ENCODE data around the gene TSSK2.
A peak's percentile ranks its signal among the peaks of the same experiment; 100 is the strongest.
"Not testable (repeated sequence)": the region's sequence is repeated elsewhere in the genome, so short reads cannot be mapped to it uniquely, and the experiment has no call there.

Gene TSSK2

DNA sequence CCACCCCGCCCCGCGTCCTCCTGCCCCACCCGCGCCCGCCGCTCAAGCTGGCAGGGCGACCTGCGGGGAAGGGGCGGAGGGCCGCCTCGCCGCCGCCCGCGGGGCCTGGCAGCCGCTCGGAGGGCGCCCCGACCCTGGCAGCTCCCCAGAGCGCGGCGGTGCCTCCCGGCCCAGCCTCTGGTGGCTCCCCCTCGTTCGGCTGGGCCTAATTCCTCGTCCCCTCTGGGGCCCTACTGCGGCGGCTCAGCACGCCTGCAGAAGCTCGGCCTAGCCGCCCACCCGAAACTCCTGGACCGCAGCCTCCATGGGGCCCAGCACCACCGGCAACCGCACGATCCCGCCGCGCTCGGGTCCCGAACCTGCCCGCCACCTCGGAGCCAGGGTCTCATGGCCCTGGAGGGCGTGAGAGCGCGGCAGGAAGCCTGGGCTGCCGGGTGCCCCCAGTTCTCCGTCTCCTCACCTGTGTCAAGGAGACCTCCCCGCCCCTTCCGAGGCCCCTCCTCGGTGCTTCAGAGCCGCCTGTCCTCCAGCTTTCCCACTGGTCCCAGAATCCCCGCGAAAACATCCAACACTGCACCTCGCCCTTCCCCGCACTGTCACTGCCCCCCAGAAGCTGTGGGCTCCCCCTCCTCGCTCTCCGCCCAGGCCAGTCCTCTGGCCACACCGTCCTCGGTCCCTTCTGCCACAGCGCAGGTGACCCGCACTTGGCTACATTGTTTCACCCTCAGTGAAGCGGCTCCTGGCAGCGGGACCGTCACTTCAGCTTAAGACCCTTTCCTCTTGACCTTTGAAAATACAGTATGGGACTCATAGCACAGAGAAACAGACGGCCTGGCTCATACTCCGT, 19.6 kb downstream of the TSSK2 start:
- Mint-ChIP-seq H3K27me3 (peaks cover 23% of the 10 kb centered on the region), H3K27ac (no peak overlapping the region), H3K4me1 (peaks cover 6% of the 10 kb centered on the region), H3K36me3 (peaks cover 3% of the 10 kb centered on the region), H3K4me3 (peak overlapping the region; percentile 71), H3K9me3 (peaks cover 3% of the 10 kb centered on the region)
- DNase-seq (ENCODE audit: low spot score in 2 of 2) (no peak), ATAC-seq (ENCODE audit: low read depth) (no peak)

DNA sequence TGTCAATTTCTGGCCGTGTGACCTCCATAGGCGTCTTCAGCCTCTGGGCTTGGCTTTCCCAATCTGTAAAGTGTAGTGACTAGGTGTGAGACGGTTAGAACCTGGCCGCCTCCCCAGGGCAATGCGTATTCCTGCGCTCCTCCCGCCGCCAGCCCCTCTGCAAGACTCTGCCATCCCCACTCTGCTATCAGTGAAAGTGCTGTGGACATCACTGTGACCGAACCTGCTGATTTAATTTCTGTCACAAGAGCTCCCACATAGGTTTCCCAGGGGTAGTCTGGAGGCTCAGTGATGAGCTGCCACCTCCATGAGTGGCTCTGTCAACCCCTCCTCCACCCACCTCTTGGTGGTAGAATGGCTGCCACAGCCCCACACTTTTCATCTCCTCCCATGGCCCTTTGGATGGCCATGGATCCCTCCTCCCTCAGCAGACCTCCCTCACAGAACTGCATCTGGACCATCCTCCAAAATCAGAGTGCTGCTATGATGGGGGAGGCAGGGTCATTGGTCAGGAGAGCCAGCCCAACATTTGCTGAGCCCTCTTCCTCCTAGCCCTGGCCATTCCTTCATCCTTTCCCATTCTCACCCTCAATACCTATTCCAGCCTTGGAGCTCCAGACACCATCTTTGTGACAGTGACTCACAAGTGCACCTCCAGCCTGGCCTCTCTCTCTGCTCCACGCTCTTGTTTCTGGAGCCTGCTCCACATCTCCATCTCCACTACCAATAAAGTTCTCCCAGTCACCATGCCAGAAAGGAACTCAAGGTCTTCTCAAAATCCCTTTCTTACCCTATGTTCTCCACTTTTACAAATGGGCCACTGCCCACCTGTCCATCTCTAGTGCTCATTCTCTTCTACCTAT, 20.5 kb downstream of the TSSK2 start:
- DNase-seq (ENCODE audit: low spot score in 2 of 2) (no peak), ATAC-seq (ENCODE audit: low read depth) (no peak)
- Mint-ChIP-seq H3K9me3 (peaks cover 3% of the 10 kb centered on the region), H3K4me3 (peak overlapping the region; percentile 71), H3K36me3 (peaks cover 3% of the 10 kb centered on the region), H3K27me3 (peaks cover 23% of the 10 kb centered on the region), H3K27ac (no peak overlapping the region), H3K4me1 (peaks cover 6% of the 10 kb centered on the region)

DNA sequence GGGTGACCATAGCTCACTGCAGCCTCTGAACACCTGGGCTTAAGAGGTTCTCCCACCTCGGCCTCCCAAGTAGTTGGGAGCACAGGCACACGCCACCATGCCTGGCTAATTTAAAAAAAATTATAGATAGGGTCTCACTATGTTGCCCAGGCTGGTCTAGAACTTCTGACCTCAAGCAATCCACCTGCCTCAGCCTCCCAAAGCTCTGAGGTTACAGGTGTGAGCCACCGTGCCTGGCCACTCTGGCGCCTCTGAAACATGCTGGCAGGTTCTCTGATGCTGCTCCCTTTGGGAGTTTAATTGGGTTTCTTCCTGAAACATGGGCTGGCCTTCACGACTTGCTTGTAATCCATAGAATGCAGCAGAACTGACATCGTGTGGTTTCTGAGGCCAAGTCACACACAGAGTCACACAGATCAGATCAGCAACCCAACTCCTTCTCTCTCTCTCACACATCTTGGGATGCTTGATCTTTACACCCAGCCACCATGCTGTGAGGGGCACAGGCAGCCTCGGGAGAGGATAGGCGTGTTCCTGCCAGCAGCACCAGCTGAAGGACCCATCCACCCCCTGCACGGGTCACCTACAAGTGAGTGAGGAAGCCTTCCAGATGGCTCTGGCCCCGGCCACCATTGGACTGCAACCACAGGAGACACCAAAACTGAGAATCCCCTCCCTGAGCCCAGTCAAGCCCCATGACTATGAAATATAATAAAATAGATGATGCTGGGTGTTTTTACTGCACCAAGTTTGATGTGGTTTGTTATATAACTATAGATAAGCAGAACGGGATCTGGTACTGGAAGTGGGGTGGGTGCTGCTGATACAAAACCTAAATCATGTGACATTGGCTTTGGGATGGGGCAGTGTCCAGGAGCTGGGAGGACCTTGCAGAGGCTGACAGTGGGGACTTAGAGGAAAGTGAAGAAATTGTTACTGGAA, 22.1 kb downstream of the TSSK2 start:
- H3K4me3 Mint-ChIP-seq = no peak overlapping the region
- ATAC-seq (ENCODE audit: low read depth) (no peak), DNase-seq (ENCODE audit: low spot score in 2 of 2) (no peak)
- peaks cover 6% of the 10 kb centered on the region for H3K4me1 Mint-ChIP-seq
- H3K36me3 Mint-ChIP-seq = peaks cover 3% of the 10 kb centered on the region
- no peak overlapping the region for H3K27ac Mint-ChIP-seq
- peaks cover 23% of the 10 kb centered on the region for H3K27me3 Mint-ChIP-seq
- peaks cover 3% of the 10 kb centered on the region for H3K9me3 Mint-ChIP-seq

DNA sequence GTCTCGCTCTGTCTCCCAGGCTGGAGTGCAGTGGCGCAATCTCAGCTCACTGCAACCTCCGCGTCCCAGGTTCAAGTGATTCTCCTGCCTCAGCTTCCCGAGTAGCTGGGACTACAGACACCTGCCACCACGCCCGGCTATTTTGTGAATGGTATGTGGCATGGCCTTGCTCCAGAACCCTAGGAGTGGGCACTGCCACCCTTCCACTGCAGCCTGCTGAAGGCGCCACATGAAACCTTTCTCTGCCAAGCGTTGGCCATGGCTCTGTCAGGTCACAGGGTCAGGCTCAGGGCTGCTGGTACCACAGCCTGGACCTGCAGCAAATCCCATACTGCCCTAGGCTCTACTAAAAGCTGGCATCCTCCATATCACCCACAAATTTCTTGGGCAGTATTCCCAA, 25.0 kb downstream of the TSSK2 start:
- DNase-seq (ENCODE audit: low spot score in 2 of 2); H3K4me3 Mint-ChIP-seq; H3K9me3 Mint-ChIP-seq; ATAC-seq (ENCODE audit: low read depth); H3K4me1 Mint-ChIP-seq; H3K27ac Mint-ChIP-seq; H3K36me3 Mint-ChIP-seq: not testable (repeated sequence)
- H3K27me3 Mint-ChIP-seq = peaks cover 19% of the 10 kb centered on the region

DNA sequence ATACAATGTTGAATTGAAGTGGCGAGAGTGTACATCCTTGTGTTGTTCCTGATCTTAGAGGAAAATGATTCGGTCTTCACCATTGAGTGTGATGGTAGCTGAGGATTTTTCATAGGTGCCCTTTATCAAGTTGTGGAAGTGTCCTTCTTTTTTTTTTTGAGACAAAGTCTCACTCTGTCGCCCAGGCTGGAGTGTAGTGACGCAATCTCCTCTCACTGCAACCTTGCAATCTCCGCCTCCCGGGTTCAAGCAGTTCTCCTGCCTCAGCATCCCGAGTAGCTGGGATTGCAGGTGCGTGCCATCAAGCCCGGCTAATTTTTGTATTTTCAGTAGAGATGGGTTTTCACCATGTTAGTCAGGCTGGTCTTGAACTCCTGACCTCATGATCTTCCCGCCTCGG, 27.5 kb downstream of the TSSK2 start:
- H3K27ac Mint-ChIP-seq; DNase-seq (ENCODE audit: low spot score in 2 of 2); H3K9me3 Mint-ChIP-seq; H3K4me1 Mint-ChIP-seq; H3K27me3 Mint-ChIP-seq; H3K36me3 Mint-ChIP-seq; ATAC-seq (ENCODE audit: low read depth); H3K4me3 Mint-ChIP-seq: not testable (repeated sequence)

DNA sequence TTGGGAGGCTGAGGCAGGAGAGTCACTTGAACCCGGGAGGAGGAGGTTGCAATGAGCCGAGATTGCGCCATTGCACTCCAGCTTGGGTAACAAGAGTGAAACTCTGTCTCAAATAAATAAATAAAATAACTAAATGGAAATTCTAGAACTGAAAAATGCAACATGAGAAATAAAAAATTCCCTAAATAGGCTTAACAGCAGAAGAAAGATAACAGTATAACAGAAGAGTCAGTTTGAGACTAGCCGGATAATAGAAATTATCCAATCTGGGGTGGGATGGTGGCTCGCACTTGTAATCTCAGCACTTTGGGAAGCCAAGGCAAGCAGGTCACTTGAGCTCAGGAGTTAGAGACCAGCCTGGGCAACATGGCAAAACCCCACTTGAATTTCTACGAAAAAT, 33.3 kb downstream of the TSSK2 start:
- Mint-ChIP-seq H3K36me3 (no peaks in the 10 kb centered on the region), H3K4me3 (no peak overlapping the region), H3K27me3 (peaks cover 19% of the 10 kb centered on the region), H3K27ac (no peak overlapping the region), H3K4me1 (peaks cover under 1% of the 10 kb centered on the region), H3K9me3 (no peaks in the 10 kb centered on the region)
- no peak for DNase-seq (ENCODE audit: low spot score in 2 of 2)
- no peak for ATAC-seq (ENCODE audit: low read depth)

DNA sequence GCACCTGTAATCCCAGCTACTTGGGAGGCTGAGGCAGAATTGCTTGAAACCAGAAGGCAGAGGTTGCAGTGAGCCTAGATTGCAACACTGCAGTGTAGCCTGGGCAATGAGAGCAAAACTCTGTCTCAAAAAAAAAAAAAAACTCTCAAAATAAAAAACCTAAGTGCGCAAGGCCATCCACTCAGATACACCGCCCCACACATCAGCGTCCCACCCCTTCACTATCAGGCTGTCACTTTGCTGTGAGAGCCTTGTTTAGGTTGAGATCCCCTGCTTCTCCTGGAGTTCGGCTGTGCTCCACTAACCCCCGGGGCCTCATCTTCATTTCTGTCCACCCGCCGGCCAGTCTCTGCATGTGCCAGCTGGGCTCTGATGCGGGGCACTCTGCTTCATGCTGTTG, 35.3 kb downstream of the TSSK2 start:
- H3K27me3 Mint-ChIP-seq = peaks cover 21% of the 10 kb centered on the region
- H3K9me3 Mint-ChIP-seq = no peaks in the 10 kb centered on the region
- no peak for ATAC-seq (ENCODE audit: low read depth)
- no peak for DNase-seq (ENCODE audit: low spot score in 2 of 2)
- no peak overlapping the region for H3K4me3 Mint-ChIP-seq
- H3K36me3 Mint-ChIP-seq = no peaks in the 10 kb centered on the region
- H3K27ac Mint-ChIP-seq = no peak overlapping the region
- H3K4me1 Mint-ChIP-seq = peaks cover 11% of the 10 kb centered on the region

DNA sequence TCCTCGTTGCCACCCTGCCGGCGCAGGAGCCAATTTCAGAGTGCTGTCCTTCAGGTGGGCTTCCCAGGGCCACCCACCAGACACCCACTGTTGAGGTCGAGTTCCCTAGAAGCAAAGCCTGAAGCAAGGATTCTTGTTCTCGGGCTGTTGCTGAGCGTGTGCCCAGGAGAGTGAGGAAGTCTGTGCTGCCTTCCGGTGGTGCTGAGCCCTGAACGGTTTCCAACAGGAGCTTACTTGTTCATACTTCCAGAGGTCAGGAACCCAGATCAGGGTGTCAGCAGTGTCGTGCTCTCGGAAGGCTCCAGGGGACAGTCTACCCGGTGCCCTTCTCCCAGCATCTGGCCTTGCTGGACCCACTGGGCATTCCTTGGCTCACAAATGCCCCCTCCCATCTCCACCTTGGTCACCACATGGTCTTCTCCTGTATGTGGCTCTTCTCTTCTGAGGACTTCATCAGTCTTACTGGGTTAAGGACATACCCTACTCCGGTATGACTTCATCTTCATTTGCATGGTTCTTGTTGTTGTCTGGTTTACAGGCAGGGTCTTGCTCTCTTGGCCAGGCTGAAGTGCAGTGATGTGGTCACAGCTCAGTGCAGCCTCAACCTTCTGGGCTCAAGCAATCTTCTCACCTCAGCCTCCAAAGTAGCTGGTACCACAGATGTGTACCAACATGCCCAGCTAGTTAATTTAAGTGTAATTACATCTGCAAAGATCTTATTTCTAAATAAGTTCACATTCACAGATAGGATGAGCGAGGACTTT, 36.2 kb downstream of the TSSK2 start:
- no peaks in the 10 kb centered on the region for H3K9me3 Mint-ChIP-seq
- no peak overlapping the region for H3K4me3 Mint-ChIP-seq
- no peak for ATAC-seq (ENCODE audit: low read depth)
- H3K27me3 Mint-ChIP-seq = peaks cover 21% of the 10 kb centered on the region
- H3K4me1 Mint-ChIP-seq = peaks cover 14% of the 10 kb centered on the region
- DNase-seq (ENCODE audit: low spot score in 2 of 2) = no peak
- no peaks in the 10 kb centered on the region for H3K36me3 Mint-ChIP-seq
- H3K27ac Mint-ChIP-seq = no peak overlapping the region

DNA sequence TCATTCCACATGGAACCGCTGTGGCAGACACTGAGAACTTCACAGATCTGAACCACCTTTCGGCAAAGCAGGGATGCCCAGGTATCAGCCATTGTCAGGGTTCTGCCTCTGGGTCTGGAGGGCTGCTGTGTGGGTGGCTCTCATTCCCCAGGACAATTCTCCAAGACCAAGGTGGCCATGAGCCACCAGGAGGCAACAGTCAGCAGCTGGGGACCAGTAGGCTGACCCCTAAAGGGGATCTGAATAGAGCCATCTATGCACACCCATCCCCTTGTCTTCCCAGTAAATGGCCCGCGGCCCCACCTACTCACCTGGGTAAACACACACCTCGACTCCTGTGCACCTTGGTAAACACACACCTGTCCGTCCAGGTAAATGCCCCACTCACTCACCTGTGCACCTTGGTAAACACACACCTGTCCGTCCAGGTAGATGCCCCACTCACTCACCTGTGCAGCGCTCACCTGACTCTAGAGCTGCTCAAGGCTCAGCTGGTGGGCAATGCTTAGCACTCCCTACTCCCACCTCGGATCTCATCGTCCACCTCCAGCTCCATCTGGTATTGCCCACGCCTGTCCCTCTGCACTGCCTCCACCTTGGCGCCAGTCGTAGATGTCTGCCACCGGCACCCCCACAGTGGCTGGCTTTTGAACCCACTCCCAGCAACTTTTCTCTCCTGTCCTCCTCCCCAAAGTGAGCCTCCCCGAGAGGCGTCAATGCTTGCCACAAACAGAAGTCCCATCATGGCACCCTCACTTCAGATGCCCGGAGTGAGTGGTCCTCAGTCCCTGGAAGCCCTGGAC, 37.2 kb downstream of the TSSK2 start:
- no peaks in the 10 kb centered on the region for H3K9me3 Mint-ChIP-seq

DNA sequence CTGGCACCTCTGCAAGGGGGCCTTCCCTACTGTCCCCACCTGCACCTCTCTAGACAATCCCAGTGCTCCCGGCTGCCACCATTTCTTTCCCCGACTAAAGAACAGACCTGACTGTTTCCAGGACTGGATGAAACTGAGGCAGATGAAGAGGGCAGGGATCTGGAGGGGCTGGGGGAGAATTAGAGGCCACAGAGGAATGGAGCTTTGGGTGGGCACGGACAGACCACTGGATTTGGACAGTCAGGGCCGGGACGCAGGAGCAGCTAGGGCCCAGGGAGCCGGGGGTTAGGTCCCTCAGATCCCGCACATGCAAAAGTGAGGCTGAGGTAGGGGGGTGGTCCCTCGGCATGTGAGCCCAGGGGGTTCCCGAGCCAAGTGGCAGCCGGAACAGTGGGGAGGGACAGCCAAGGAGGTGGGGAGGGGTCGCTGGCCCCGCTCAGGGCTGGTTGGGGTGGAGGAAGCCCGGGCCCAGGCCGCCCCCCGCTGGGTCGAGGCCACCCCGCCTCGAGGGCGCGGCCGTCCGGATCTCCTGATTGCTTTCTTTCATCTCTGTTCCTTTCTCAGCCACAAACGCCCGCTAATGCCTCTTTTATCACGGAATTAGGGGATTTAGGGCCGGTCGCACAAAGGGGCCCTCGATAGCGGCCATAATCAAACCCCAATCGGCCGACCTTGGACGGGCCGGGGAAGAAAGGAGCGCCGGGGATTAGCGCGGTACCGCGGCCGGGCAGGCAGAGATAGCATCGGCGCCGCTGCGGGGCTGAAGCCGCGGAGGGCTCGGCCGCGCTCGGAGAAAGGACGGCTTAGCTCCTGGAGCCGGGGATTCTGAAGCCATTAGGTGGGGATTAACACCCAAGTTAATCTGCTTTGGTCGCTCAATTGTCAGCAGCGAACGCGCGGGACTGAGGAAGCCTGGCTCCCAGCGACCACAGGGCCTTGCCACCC, 38.2 kb downstream of the TSSK2 start:
- Mint-ChIP-seq H3K27me3 (peaks cover 19% of the 10 kb centered on the region), H3K4me3 (peak overlapping the region; percentile 60), H3K36me3 (no peaks in the 10 kb centered on the region), H3K4me1 (peaks cover 32% of the 10 kb centered on the region), H3K9me3 (no peaks in the 10 kb centered on the region), H3K27ac (no peak overlapping the region)
- no peak for ATAC-seq (ENCODE audit: low read depth)
- peak in 1 of 2 donors; percentile 17 for DNase-seq (ENCODE audit: low spot score in 2 of 2)

More for the DNA sequence above, 37.2 kb downstream of the TSSK2 start:
- Mint-ChIP-seq H3K36me3 (no peaks in the 10 kb centered on the region), H3K27ac (no peak overlapping the region), H3K27me3 (peaks cover 21% of the 10 kb centered on the region), H3K4me1 (peaks cover 24% of the 10 kb centered on the region), H3K4me3 (no peak overlapping the region)
- DNase-seq (ENCODE audit: low spot score in 2 of 2) (no peak), ATAC-seq (ENCODE audit: low read depth) (no peak)

DNA sequence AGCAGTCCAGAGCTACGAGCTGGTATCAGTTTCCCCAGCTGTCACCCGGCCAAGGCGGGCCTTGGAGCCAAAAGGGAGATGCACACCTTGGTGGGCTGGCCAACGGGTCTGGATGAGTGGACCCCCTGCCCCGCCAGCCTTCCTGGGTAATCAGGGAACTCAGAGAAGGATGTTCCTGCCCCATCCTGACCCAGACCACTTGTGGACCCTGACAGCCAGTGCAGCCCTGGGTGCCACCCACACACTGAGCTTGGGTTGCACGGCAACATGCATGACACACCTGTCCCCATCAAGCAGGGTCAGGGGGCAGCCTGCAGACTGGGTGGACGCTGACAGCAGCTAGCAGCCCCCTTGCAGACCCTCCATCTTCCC, 38.8 kb downstream of the TSSK2 start:
- Mint-ChIP-seq H3K4me3 (peak overlapping the region; percentile 98), H3K27ac (no peak overlapping the region), H3K27me3 (peaks cover 19% of the 10 kb centered on the region), H3K9me3 (no peaks in the 10 kb centered on the region), H3K36me3 (no peaks in the 10 kb centered on the region), H3K4me1 (peaks cover 36% of the 10 kb centered on the region)
- no peak for DNase-seq (ENCODE audit: low spot score in 2 of 2)
- no peak for ATAC-seq (ENCODE audit: low read depth)

All from memory B cell (primary cell).